ENCODE data around the gene DNAH2. TPM values are rescaled to one million over a fixed set of nuclear protein-coding genes. Genes with fewer than 3 reads are reported as not detected.

Gene DNAH2
- total and polyA plus RNA-seq, 4 donors = 1.5 to 14.0 (median 7.6) TPM

GRCh38 chr17:7811251-7811650 is 93.7 kb downstream of the DNAH2 start:
- H3K27me3 ChIP-seq (ENCODE audit: control insufficient read depth in 3 of 3, insufficient read depth in 3 of 3, low read length in 2 of 3) = no peaks in the 10 kb centered on the region
- H3K27ac ChIP-seq (ENCODE audit: low read depth in 1 of 2, low read length in 1 of 2) = no peak overlapping the region
- H3K36me3 ChIP-seq (ENCODE audit: control insufficient read depth in 4 of 4, insufficient read depth in 4 of 4, low read length in 4 of 4) = no peaks in the 10 kb centered on the region
- ATAC-seq (ENCODE audit: insufficient read depth, low FRiP score) (no peak), DNase-seq (no peak)
- H3K9ac ChIP-seq (ENCODE audit: insufficient read depth in 1 of 2, low read length in 2 of 2) = no peak overlapping the region
- no peak overlapping the region for H3K4me3 ChIP-seq
- no peaks in the 10 kb centered on the region for H3K9me3 ChIP-seq (ENCODE audit: control insufficient read depth in 4 of 4, insufficient read depth in 3 of 4, low read length in 3 of 4)
- H3K4me1 ChIP-seq (ENCODE audit: control insufficient read depth in 5 of 5, insufficient read depth in 5 of 5, low read length in 5 of 5) = peaks cover 0 to 2% (median 0%) of the 10 kb centered on the region in 5 donors
- 76 to 85% methylated on average over 3 of the region's 3 CpGs for WGBS, 2 donors
- TF ChIP-seq CTCF (IDR thresholded peaks at IDR 0.05; ENCODE audit: control extremely low read depth, extremely low read depth) = no peak

- Histone ChIP-seq H3K27ac (ENCODE audit: low read depth in 1 of 2, low read length in 1 of 2) (no peak overlapping the region), H3K9me3 (ENCODE audit: control insufficient read depth in 4 of 4, insufficient read depth in 3 of 4, low read length in 3 of 4) (no peaks in the 10 kb centered on the region), H3K36me3 (ENCODE audit: control insufficient read depth in 4 of 4, insufficient read depth in 4 of 4, low read length in 4 of 4) (no peaks in the 10 kb centered on the region), H3K4me1 (ENCODE audit: control insufficient read depth in 5 of 5, insufficient read depth in 5 of 5, low read length in 5 of 5) (no peaks in the 10 kb centered on the region), H3K4me3 (no peak overlapping the region), H3K27me3 (ENCODE audit: control insufficient read depth in 3 of 3, insufficient read depth in 3 of 3, low read length in 2 of 3) (no peaks in the 10 kb centered on the region), H3K9ac (ENCODE audit: insufficient read depth in 1 of 2, low read length in 2 of 2) (no peak overlapping the region)
- ATAC-seq (ENCODE audit: insufficient read depth, low FRiP score) (no peak), DNase-seq (no peak)
- WGBS, 2 donors = 92 to 95% methylated on average over 5 of the region's 5 CpGs
- no peak for TF ChIP-seq CTCF (IDR thresholded peaks at IDR 0.05; ENCODE audit: control extremely low read depth, extremely low read depth)
These were observed 97.4 kb downstream of the DNAH2 start for GRCh38 chr17:7814969-7815368.

GRCh38 chr17:7816926-7817642 is 99.5 kb downstream of the DNAH2 start:
- H3K9me3 ChIP-seq (ENCODE audit: control insufficient read depth in 4 of 4, insufficient read depth in 3 of 4, low read length in 3 of 4) = no peaks in the 10 kb centered on the region
- H3K4me1 ChIP-seq (ENCODE audit: control insufficient read depth in 5 of 5, insufficient read depth in 5 of 5, low read length in 5 of 5) = no peaks in the 10 kb centered on the region
- no peaks in the 10 kb centered on the region for H3K27me3 ChIP-seq (ENCODE audit: control insufficient read depth in 3 of 3, insufficient read depth in 3 of 3, low read length in 2 of 3)
- H3K36me3 ChIP-seq (ENCODE audit: control insufficient read depth in 4 of 4, insufficient read depth in 4 of 4, low read length in 4 of 4) = no peaks in the 10 kb centered on the region
- 72 to 88% methylated on average over 10 of the region's 10 CpGs for WGBS, 2 donors
- no peak overlapping the region for H3K4me3 ChIP-seq
- no peak for ATAC-seq (ENCODE audit: insufficient read depth, low FRiP score)
- DNase-seq = no peak
- TF ChIP-seq CTCF (IDR thresholded peaks at IDR 0.05; ENCODE audit: control extremely low read depth, extremely low read depth) = no peak
- no peak overlapping the region for H3K9ac ChIP-seq (ENCODE audit: insufficient read depth in 1 of 2, low read length in 2 of 2)
- H3K27ac ChIP-seq (ENCODE audit: low read depth in 1 of 2, low read length in 1 of 2) = no peak overlapping the region

- no peak overlapping the region for H3K27ac ChIP-seq (ENCODE audit: low read depth in 1 of 2, low read length in 1 of 2)
- H3K36me3 ChIP-seq (ENCODE audit: control insufficient read depth in 4 of 4, insufficient read depth in 4 of 4, low read length in 4 of 4) = no peaks in the 10 kb centered on the region
- H3K4me3 ChIP-seq = no peak overlapping the region
- no peak overlapping the region for H3K9ac ChIP-seq (ENCODE audit: insufficient read depth in 1 of 2, low read length in 2 of 2)
- no peak for TF ChIP-seq CTCF (IDR thresholded peaks at IDR 0.05; ENCODE audit: control extremely low read depth, extremely low read depth)
- WGBS, 2 donors = 86% methylated on average over 9 of the region's 9 CpGs
- H3K9me3 ChIP-seq (ENCODE audit: control insufficient read depth in 4 of 4, insufficient read depth in 3 of 4, low read length in 3 of 4) = no peaks in the 10 kb centered on the region
- no peaks in the 10 kb centered on the region for H3K4me1 ChIP-seq (ENCODE audit: control insufficient read depth in 5 of 5, insufficient read depth in 5 of 5, low read length in 5 of 5)
- H3K27me3 ChIP-seq (ENCODE audit: control insufficient read depth in 3 of 3, insufficient read depth in 3 of 3, low read length in 2 of 3) = no peaks in the 10 kb centered on the region
- no peak for ATAC-seq (ENCODE audit: insufficient read depth, low FRiP score)
- no peak for DNase-seq
These were observed 100.1 kb downstream of the DNAH2 start for GRCh38 chr17:7817643-7817964.

All from lung (tissue), 12 donors.